Activated CD8-positive, alpha-beta memory T cell treated with anti-CD3 and anti-CD28 coated beads, Interleukin-2, amount 10 ng/mL, durations not matched to agents 7 days and 5 days (primary cell): ENCODE measurements around the gene RNF208. TPM values are rescaled to one million over a fixed set of nuclear protein-coding genes. Genes with fewer than 3 reads are reported as not detected.

Source experiments
- ATAC-seq: fragments of 150-1000 bp; cut with Tn5 transposase; one replicate; pipeline ENCODE4 v1.10.0; 2021; ENCODE audit warnings: moderate library complexity
- CTCF ChIA-PET: fragments of 350-600 bp; sonication (Branson Sonifier 250); formaldehyde crosslinking; loops from one replicate; lab custom pipeline; 2021; ENCODE audit warnings: antibody characterized with exemption; lab: Charles Lee
- DNase-seq: peaks from one replicate; pipeline ENCODE4 v3.0.0-alpha.2; 2020
- H3K27ac Mint-ChIP-seq: one replicate; pipeline ENCODE4 v1.8.0; 2021; ENCODE audit warnings: mild to moderate bottlenecking, mixed read lengths
- H3K27me3 Mint-ChIP-seq: one replicate; pipeline ENCODE4 v1.8.0; 2021; ENCODE audit warnings: mixed read lengths
- H3K36me3 Mint-ChIP-seq: one replicate; pipeline ENCODE4 v1.8.0; 2021; ENCODE audit warnings: mild to moderate bottlenecking, mixed read lengths
- H3K4me1 Mint-ChIP-seq: one replicate; pipeline ENCODE4 v1.8.0; 2021; ENCODE audit warnings: mixed read lengths
- H3K4me3 Mint-ChIP-seq: one replicate; pipeline ENCODE4 v1.8.0; 2021; ENCODE audit warnings: mild to moderate bottlenecking, moderate library complexity, mixed read lengths
- H3K9me3 Mint-ChIP-seq: one replicate; pipeline ENCODE4 v1.8.0; 2022; ENCODE audit warnings: low read depth, mixed read lengths
- total RNA-seq, 2 experiments: library from RNA; stranded (reverse); gene quantifications; one replicate each; pipeline ENCODE4 v1.2.3, GENCODE V29; 2021

The RNF208 gene
- total RNA-seq, 2 experiments from 2014 or later: 2.9 to 3.0 TPM

GRCh38 chr9:137202966-137203365 lies 19.1 kb downstream of the RNF208 start:
- no peaks in the 10 kb centered on the region for H3K9me3 Mint-ChIP-seq
- peaks cover 48% of the 10 kb centered on the region for H3K4me1 Mint-ChIP-seq
- no peak for DNase-seq
- H3K27me3 Mint-ChIP-seq: no peaks in the 10 kb centered on the region
- no peak for ATAC-seq
- H3K27ac Mint-ChIP-seq: no peak overlapping the region
- CTCF ChIA-PET: interaction anchor here (1.1 to 8.1 kb wide), 2 partner anchors 14 to 83 kb away, joined by 4 to 55 read pairs; partner anchors contain the start of genes ANAPC2 and SSNA1
- no peak overlapping the region for H3K4me3 Mint-ChIP-seq
- peaks cover 10% of the 10 kb centered on the region for H3K36me3 Mint-ChIP-seq

GRCh38 chr9:137201205-137201868 lies 20.7 kb downstream of the RNF208 start:
- CTCF ChIA-PET: interaction anchor here (0.6 to 8.1 kb wide), 12 partner anchors 9 to 155 kb away, joined by 3 to 55 read pairs (median 4); partner anchors contain the start of genes ANAPC2, RNF208, SSNA1 and TUBB4B
- H3K36me3 Mint-ChIP-seq: peaks cover 3% of the 10 kb centered on the region
- H3K27ac Mint-ChIP-seq: peak overlapping the region; percentile 83
- ATAC-seq (no peak), DNase-seq (no peak)
- H3K9me3 Mint-ChIP-seq: no peaks in the 10 kb centered on the region
- peaks cover 35% of the 10 kb centered on the region for H3K4me1 Mint-ChIP-seq
- H3K4me3 Mint-ChIP-seq: peak overlapping the region; percentile 85
- no peaks in the 10 kb centered on the region for H3K27me3 Mint-ChIP-seq

- H3K27ac Mint-ChIP-seq: peak within 1 kb of the TSS; percentile 83
- peak within 1 kb of the TSS; percentile 85 for H3K4me3 Mint-ChIP-seq
- no peaks in the 10 kb centered on the region for H3K27me3 Mint-ChIP-seq
- ATAC-seq (peak; percentile 95), DNase-seq (peak; percentile 100)
- peaks cover 31% of the 10 kb centered on the region for H3K4me1 Mint-ChIP-seq
- H3K9me3 Mint-ChIP-seq: no peaks in the 10 kb centered on the region
- CTCF ChIA-PET: interaction anchor here (0.6 to 8.1 kb wide), 12 partner anchors 8 to 154 kb away, joined by 3 to 55 read pairs (median 4); partner anchors contain the start of genes ANAPC2, RNF208, SSNA1 and TUBB4B
- peaks cover 3% of the 10 kb centered on the region for H3K36me3 Mint-ChIP-seq
Observed at GRCh38 chr9:137200311-137201204, 21.5 kb downstream of the RNF208 start, which contains the start of gene TPRN. Gene TPRN, minus strand, starts transcription at chr9:137200741. Its CDS starts 30 bp downstream, at chr9:137200711.

- Mint-ChIP-seq H3K4me3 (peak overlapping the region; percentile 62), H3K27ac (no peak overlapping the region), H3K36me3 (peaks cover 2% of the 10 kb centered on the region), H3K27me3 (no peaks in the 10 kb centered on the region), H3K4me1 (peaks cover 28% of the 10 kb centered on the region), H3K9me3 (no peaks in the 10 kb centered on the region)
- DNase-seq (no peak), ATAC-seq (no peak)
- CTCF ChIA-PET: interaction anchor here (2.5 to 3.4 kb wide), 2 partner anchors 10 to 37 kb away, joined by 8 to 12 read pairs; partner anchors contain the start of genes ANAPC2 and SSNA1
Observed at GRCh38 chr9:137199411-137200121, 22.5 kb downstream of the RNF208 start.

- no peak overlapping the region for H3K4me3 Mint-ChIP-seq
Observed at GRCh38 chr9:137198902-137199283, 23.1 kb downstream of the RNF208 start.

GRCh38 chr9:137198051-137198901 lies 23.8 kb downstream of the RNF208 start:
- H3K4me1 Mint-ChIP-seq: peaks cover 20% of the 10 kb centered on the region
- no peaks in the 10 kb centered on the region for H3K9me3 Mint-ChIP-seq
- no peak overlapping the region for H3K27ac Mint-ChIP-seq
- H3K27me3 Mint-ChIP-seq: no peaks in the 10 kb centered on the region
- no peak overlapping the region for H3K4me3 Mint-ChIP-seq
- ATAC-seq (no peak), DNase-seq (no peak)
- no peaks in the 10 kb centered on the region for H3K36me3 Mint-ChIP-seq
- CTCF ChIA-PET: interaction anchor here (1.4 to 3.4 kb wide), 3 partner anchors 9 to 83 kb away, joined by 3 to 12 read pairs (median 8); partner anchors contain the start of genes ANAPC2 and SSNA1

More at GRCh38 chr9:137198902-137199283, 23.1 kb downstream of the RNF208 start:
- H3K27ac Mint-ChIP-seq: no peak overlapping the region
- no peaks in the 10 kb centered on the region for H3K9me3 Mint-ChIP-seq
- ATAC-seq (no peak), DNase-seq (no peak)
- no peaks in the 10 kb centered on the region for H3K36me3 Mint-ChIP-seq
- peaks cover 22% of the 10 kb centered on the region for H3K4me1 Mint-ChIP-seq
- CTCF ChIA-PET: interaction anchor here (1.4 to 3.4 kb wide), 3 partner anchors 10 to 84 kb away, joined by 3 to 12 read pairs (median 8); partner anchors contain the start of genes ANAPC2 and SSNA1
- H3K27me3 Mint-ChIP-seq: no peaks in the 10 kb centered on the region

- H3K27ac Mint-ChIP-seq: no peak overlapping the region
- no peak for DNase-seq
- peaks cover 6% of the 10 kb centered on the region for H3K4me1 Mint-ChIP-seq
- no peaks in the 10 kb centered on the region for H3K27me3 Mint-ChIP-seq
- H3K36me3 Mint-ChIP-seq: no peaks in the 10 kb centered on the region
- CTCF ChIA-PET: interaction anchor here (1.8 kb wide), 1 partner anchor 9 kb away, joined by 4 read pairs; the partner anchor contains the start of genes NDOR1 and TMEM203
- no peak for ATAC-seq
- no peak overlapping the region for H3K4me3 Mint-ChIP-seq
- no peaks in the 10 kb centered on the region for H3K9me3 Mint-ChIP-seq
Observed at GRCh38 chr9:137195525-137196220, 26.4 kb downstream of the RNF208 start.

GRCh38 chr9:137194909-137195308 lies 27.1 kb downstream of the RNF208 start:
- no peak for DNase-seq

GRCh38 chr9:137194388-137194787 lies 27.7 kb downstream of the RNF208 start:
- Mint-ChIP-seq H3K36me3 (peaks cover 2% of the 10 kb centered on the region), H3K27me3 (no peaks in the 10 kb centered on the region), H3K4me1 (peaks cover 15% of the 10 kb centered on the region), H3K4me3 (no peak overlapping the region), H3K9me3 (no peaks in the 10 kb centered on the region), H3K27ac (no peak overlapping the region)
- ATAC-seq: no peak
- DNase-seq: no peak
- CTCF ChIA-PET: no interaction called here

More at GRCh38 chr9:137194909-137195308, 27.1 kb downstream of the RNF208 start:
- H3K9me3 Mint-ChIP-seq: no peaks in the 10 kb centered on the region
- no peak for ATAC-seq
- no peak overlapping the region for H3K4me3 Mint-ChIP-seq
- CTCF ChIA-PET: interaction anchor here (1.8 kb wide), 1 partner anchor 10 kb away, joined by 4 read pairs; the partner anchor contains the start of genes NDOR1 and TMEM203
- H3K27me3 Mint-ChIP-seq: no peaks in the 10 kb centered on the region
- H3K27ac Mint-ChIP-seq: no peak overlapping the region
- H3K4me1 Mint-ChIP-seq: peaks cover 12% of the 10 kb centered on the region
- H3K36me3 Mint-ChIP-seq: peaks cover 2% of the 10 kb centered on the region

- peaks cover 2% of the 10 kb centered on the region for H3K36me3 Mint-ChIP-seq
- H3K27ac Mint-ChIP-seq: no peak overlapping the region
- ATAC-seq: no peak
- CTCF ChIA-PET: interaction anchor here (0.8 kb wide), 1 partner anchor 43 kb away, joined by 4 read pairs; no protein-coding TSS in a partner anchor
- H3K9me3 Mint-ChIP-seq: no peaks in the 10 kb centered on the region
- no peaks in the 10 kb centered on the region for H3K27me3 Mint-ChIP-seq
- H3K4me3 Mint-ChIP-seq: no peak overlapping the region
- H3K4me1 Mint-ChIP-seq: peaks cover 18% of the 10 kb centered on the region
- DNase-seq: no peak
Observed at GRCh38 chr9:137193771-137194170, 28.3 kb downstream of the RNF208 start.

- Mint-ChIP-seq H3K4me1 (peaks cover 16% of the 10 kb centered on the region), H3K27ac (no peak overlapping the region), H3K4me3 (no peak overlapping the region), H3K27me3 (no peaks in the 10 kb centered on the region), H3K9me3 (no peaks in the 10 kb centered on the region), H3K36me3 (peaks cover 2% of the 10 kb centered on the region)
- ATAC-seq (no peak), DNase-seq (no peak)
- CTCF ChIA-PET: interaction anchor here (0.8 to 1.2 kb wide), 2 partner anchors 8 to 44 kb away, joined by 4 read pairs; partner anchors contain the start of gene TPRN
Observed at GRCh38 chr9:137192859-137193258, 29.2 kb downstream of the RNF208 start.
